ENCODE data around the gene MTOR. TPM values are rescaled to one million over a fixed set of nuclear protein-coding genes. Genes with fewer than 3 reads are reported as not detected.
"Not testable (repeated sequence)": the region's sequence is repeated elsewhere in the genome, so short reads cannot be mapped to it uniquely, and the experiment has no call there.

The MTOR gene
- total RNA-seq, 1 donor from 2014 or later = 54.4 TPM

- H3K4me3 Mint-ChIP-seq, H3K9me3 Mint-ChIP-seq: not testable (repeated sequence)
Observed at GRCh38 chr1:11100806-11101205, 161.5 kb downstream of the MTOR start.

GRCh38 chr1:11100149-11100493, 162.2 kb downstream of the MTOR start:
- H3K27me3 Mint-ChIP-seq = no peaks in the 10 kb centered on the region
- no peak for DNase-seq

More at GRCh38 chr1:11100806-11101205, 161.5 kb downstream of the MTOR start:
- H3K4me1 Mint-ChIP-seq = peaks cover 12% of the 10 kb centered on the region
- intact Hi-C loops (cut with micrococcal nuclease); H3K27me3 Mint-ChIP-seq; DNase-seq; H3K27ac Mint-ChIP-seq: not testable (repeated sequence)
- peaks cover 22% of the 10 kb centered on the region for H3K36me3 Mint-ChIP-seq (ENCODE audit: low read depth)

GRCh38 chr1:11099310-11100148, 162.8 kb downstream of the MTOR start, which contains the start of gene EXOSC10:
Gene EXOSC10, minus strand, starts transcription at chr1:11099869. Its CDS starts 38 bp downstream, at chr1:11099831.
- DNase-seq = peak; percentile 99
- H3K4me1 Mint-ChIP-seq = peaks cover 12% of the 10 kb centered on the region
- peaks cover 22% of the 10 kb centered on the region for H3K36me3 Mint-ChIP-seq (ENCODE audit: low read depth)
- H3K27ac Mint-ChIP-seq = peak within 1 kb of the TSS; percentile 96
- H3K27me3 Mint-ChIP-seq = no peaks in the 10 kb centered on the region
- no peaks in the 10 kb centered on the region for H3K9me3 Mint-ChIP-seq
- peak within 1 kb of the TSS; percentile 99 for H3K4me3 Mint-ChIP-seq
- intact Hi-C loops (cut with micrococcal nuclease) = loop anchor here (2.0 to 10.0 kb wide), 3 partner anchors 39 to 87 kb away; partner anchors contain the start of genes SRM and TARDBP

More at GRCh38 chr1:11100149-11100493, 162.2 kb downstream of the MTOR start:
- intact Hi-C loops (cut with micrococcal nuclease) = no loop called here
- Mint-ChIP-seq H3K9me3 (no peaks in the 10 kb centered on the region), H3K36me3 (ENCODE audit: low read depth) (peaks cover 24% of the 10 kb centered on the region), H3K4me3 (peak overlapping the region; percentile 99), H3K27ac (peak overlapping the region; percentile 96), H3K4me1 (peaks cover 12% of the 10 kb centered on the region)

GRCh38 chr1:11098931-11099309, 163.4 kb downstream of the MTOR start:
- Mint-ChIP-seq H3K36me3 (ENCODE audit: low read depth) (peaks cover 22% of the 10 kb centered on the region), H3K27me3 (no peaks in the 10 kb centered on the region), H3K27ac (peak overlapping the region; percentile 96), H3K9me3 (no peaks in the 10 kb centered on the region), H3K4me1 (peaks cover 12% of the 10 kb centered on the region), H3K4me3 (peak overlapping the region; percentile 99)
- intact Hi-C loops (cut with micrococcal nuclease) = loop anchor here (2.0 to 10.0 kb wide), 3 partner anchors 38 to 87 kb away; partner anchors contain the start of genes SRM and TARDBP
- no peak for DNase-seq

GRCh38 chr1:11083784-11084183, 178.6 kb downstream of the MTOR start:
- H3K27me3 Mint-ChIP-seq; intact Hi-C loops (cut with micrococcal nuclease); DNase-seq; H3K4me1 Mint-ChIP-seq; H3K27ac Mint-ChIP-seq; H3K9me3 Mint-ChIP-seq; H3K4me3 Mint-ChIP-seq: not testable (repeated sequence)
- peaks cover 56% of the 10 kb centered on the region for H3K36me3 Mint-ChIP-seq (ENCODE audit: low read depth)

- Mint-ChIP-seq H3K36me3 (ENCODE audit: low read depth) (peaks cover 54% of the 10 kb centered on the region), H3K9me3 (no peaks in the 10 kb centered on the region), H3K4me1 (no peaks in the 10 kb centered on the region), H3K27me3 (no peaks in the 10 kb centered on the region), H3K4me3 (no peak overlapping the region), H3K27ac (no peak overlapping the region)
- intact Hi-C loops (cut with micrococcal nuclease) = no loop called here
- DNase-seq = no peak
Observed at GRCh38 chr1:11080931-11081330, 181.4 kb downstream of the MTOR start.

GRCh38 chr1:11078631-11079030, 183.7 kb downstream of the MTOR start:
- intact Hi-C loops (cut with micrococcal nuclease) = no loop called here
- Mint-ChIP-seq H3K27ac (no peak overlapping the region), H3K36me3 (ENCODE audit: low read depth) (peaks cover 55% of the 10 kb centered on the region), H3K4me1 (no peaks in the 10 kb centered on the region), H3K27me3 (no peaks in the 10 kb centered on the region), H3K9me3 (no peaks in the 10 kb centered on the region), H3K4me3 (no peak overlapping the region)
- no peak for DNase-seq

GRCh38 chr1:11073398-11073797, 189.0 kb downstream of the MTOR start:
- H3K27ac Mint-ChIP-seq = not testable (repeated sequence)
- H3K36me3 Mint-ChIP-seq (ENCODE audit: low read depth) = peaks cover 60% of the 10 kb centered on the region

GRCh38 chr1:11072216-11072917, 190.0 kb downstream of the MTOR start:
- Mint-ChIP-seq H3K9me3 (no peaks in the 10 kb centered on the region), H3K36me3 (ENCODE audit: low read depth) (peaks cover 59% of the 10 kb centered on the region), H3K27ac (peak overlapping the region; percentile 36), H3K4me1 (peaks cover 3% of the 10 kb centered on the region), H3K27me3 (no peaks in the 10 kb centered on the region), H3K4me3 (no peak overlapping the region)
- no peak for DNase-seq
- intact Hi-C loops (cut with micrococcal nuclease) = no loop called here

More at GRCh38 chr1:11073398-11073797, 189.0 kb downstream of the MTOR start:
- H3K27me3 Mint-ChIP-seq; intact Hi-C loops (cut with micrococcal nuclease); H3K4me1 Mint-ChIP-seq; DNase-seq; H3K4me3 Mint-ChIP-seq; H3K9me3 Mint-ChIP-seq: not testable (repeated sequence)

GRCh38 chr1:11071463-11072215, 190.7 kb downstream of the MTOR start:
- Mint-ChIP-seq H3K4me1 (peaks cover 3% of the 10 kb centered on the region), H3K36me3 (ENCODE audit: low read depth) (peaks cover 58% of the 10 kb centered on the region), H3K9me3 (no peaks in the 10 kb centered on the region), H3K27ac (no peak overlapping the region), H3K4me3 (no peak overlapping the region), H3K27me3 (no peaks in the 10 kb centered on the region)
- intact Hi-C loops (cut with micrococcal nuclease) = no loop called here
- DNase-seq = no peak

GRCh38 chr1:11070876-11071275, 191.5 kb downstream of the MTOR start:
- Mint-ChIP-seq H3K36me3 (ENCODE audit: low read depth) (peaks cover 56% of the 10 kb centered on the region), H3K27me3 (no peaks in the 10 kb centered on the region), H3K27ac (no peak overlapping the region), H3K4me1 (peaks cover 3% of the 10 kb centered on the region), H3K4me3 (no peak overlapping the region), H3K9me3 (no peaks in the 10 kb centered on the region)
- no peak for DNase-seq
- intact Hi-C loops (cut with micrococcal nuclease) = no loop called here

GRCh38 chr1:11068600-11069473, 193.5 kb downstream of the MTOR start:
- Mint-ChIP-seq H3K27ac (no peak overlapping the region), H3K36me3 (ENCODE audit: low read depth) (peaks cover 59% of the 10 kb centered on the region), H3K27me3 (no peaks in the 10 kb centered on the region), H3K9me3 (no peaks in the 10 kb centered on the region), H3K4me3 (no peak overlapping the region), H3K4me1 (peaks cover 3% of the 10 kb centered on the region)
- intact Hi-C loops (cut with micrococcal nuclease) = no loop called here
- no peak for DNase-seq
